HG02870 (cell line): ENCODE results near the gene PIAS1.
"Not testable (repeated sequence)": the region's sequence is repeated elsewhere in the genome, so short reads cannot be mapped to it uniquely, and the experiment has no call there.

Experiments
- ATAC-seq: cut with Tn5 transposase; IDR thresholded peaks from one replicate; pipeline ENCODE4 v1.9.1; 2021; ENCODE audit warnings: mild to moderate bottlenecking, moderate library complexity; ENCODE audit not compliant: unreplicated experiment

PIAS1 gene

GRCh38 chr15:68200016-68200861 is 146.1 kb downstream of the PIAS1 start:
- no peak for ATAC-seq

GRCh38 chr15:68201153-68201878 is 147.2 kb downstream of the PIAS1 start:
- ATAC-seq = no peak

GRCh38 chr15:68201879-68202261 is 147.8 kb downstream of the PIAS1 start:
- ATAC-seq = no peak

DNA sequence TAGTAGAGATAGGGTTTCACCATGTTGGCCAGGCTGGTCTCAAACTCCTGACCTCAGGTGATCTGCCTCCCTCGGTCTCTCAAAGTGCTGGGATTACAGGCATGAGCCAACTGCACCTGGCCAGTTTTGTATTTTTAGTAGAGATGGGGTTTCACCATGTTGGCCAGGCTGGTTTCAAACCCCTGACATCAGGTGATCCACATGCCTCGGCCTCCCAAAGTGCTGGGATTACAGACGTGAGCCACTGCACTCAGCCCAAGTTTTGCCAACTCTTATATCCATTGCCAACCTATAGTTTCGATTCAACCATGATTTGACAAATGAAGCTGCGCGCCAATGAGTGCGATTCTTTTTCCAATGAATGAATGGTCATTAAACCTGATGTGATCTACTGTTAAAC is 148.9 kb downstream of the PIAS1 start:
- ATAC-seq = not testable (repeated sequence)

- ATAC-seq = no peak
Observed at GRCh38 chr15:68203486-68203885, 149.4 kb downstream of the PIAS1 start.

DNA sequence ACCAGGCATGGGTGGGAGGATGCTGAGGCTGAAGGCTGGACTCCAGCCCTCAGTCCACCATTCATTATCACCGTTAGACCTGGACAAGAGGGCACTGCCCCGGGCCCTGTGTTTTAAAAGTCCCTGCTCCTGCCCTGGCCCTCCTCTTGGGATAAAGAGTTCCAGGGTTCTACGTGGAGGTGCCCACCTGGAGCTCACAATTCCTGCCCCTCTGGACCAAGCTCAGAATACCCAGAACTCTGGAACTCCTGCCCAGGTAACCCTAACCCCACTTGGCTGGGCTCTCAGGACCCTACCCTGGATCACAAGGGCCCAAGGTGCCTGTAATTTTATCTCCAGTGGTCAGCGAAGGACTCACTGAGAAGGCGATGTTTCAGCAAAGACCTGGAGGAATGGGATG is 149.8 kb downstream of the PIAS1 start:
- no peak for ATAC-seq

DNA sequence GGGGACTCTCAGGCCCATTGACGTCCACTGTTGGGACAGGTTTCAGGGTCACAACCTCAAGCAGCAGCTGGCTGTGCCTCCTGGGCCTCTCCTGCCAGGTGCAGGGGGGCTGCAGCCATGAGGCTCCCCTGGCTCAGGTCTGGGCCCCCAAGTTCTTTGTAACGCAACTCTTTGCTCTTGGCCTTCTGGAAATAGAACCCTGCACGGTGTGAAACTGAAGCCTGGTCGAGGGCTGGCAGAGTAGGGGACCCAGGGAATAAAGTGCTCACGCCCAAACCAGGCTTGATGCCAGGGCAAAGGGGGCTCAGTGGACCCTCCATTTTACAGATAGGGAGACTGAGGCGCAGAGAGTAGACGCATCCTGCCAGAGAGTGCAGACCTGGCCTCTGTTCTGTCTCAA is 150.2 kb downstream of the PIAS1 start:
- ATAC-seq = no peak

DNA sequence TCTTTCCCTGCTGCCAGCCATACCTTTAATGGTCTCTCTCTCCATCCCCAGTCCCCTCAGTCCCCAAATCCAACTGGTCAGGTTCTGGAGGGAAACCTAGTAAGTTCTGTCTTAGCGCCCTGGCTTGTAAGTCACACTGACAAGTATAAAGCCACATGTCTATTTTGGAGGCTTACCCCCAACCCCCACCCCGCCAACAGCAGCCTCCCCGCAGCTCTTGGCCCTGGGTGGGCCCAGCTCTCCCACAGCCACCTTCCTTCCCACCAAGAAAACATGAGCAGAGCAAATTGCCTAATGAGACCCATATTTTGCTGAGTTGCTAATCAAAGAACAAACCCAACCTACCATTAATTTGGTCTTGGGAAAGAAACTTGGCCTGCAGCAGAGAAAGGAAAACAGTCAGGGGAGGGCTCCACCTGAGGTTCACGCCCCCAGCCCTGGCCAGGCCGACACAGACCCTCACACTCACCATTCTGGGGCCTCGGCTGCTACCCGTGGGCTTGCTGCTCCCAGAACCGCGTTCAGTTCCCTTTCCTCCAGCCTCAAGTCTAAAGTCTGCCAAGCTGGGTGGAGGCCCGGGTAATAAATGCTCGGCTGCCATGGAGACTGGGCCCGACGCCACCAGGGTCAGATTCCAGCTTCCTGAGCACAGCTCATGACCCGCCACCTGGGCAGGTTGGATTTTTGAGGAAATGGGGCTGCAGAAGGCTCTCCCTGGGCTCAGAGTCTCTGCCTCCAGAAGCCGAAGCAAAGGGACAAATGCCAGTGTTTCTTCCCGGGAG is 150.9 kb downstream of the PIAS1 start, which contains the start of gene CALML4:
Gene CALML4 (minus strand): TSS at position 557 of the 782 bp plus-strand sequence. CDS start 85 bp downstream, at position 472.
- no peak for ATAC-seq

DNA sequence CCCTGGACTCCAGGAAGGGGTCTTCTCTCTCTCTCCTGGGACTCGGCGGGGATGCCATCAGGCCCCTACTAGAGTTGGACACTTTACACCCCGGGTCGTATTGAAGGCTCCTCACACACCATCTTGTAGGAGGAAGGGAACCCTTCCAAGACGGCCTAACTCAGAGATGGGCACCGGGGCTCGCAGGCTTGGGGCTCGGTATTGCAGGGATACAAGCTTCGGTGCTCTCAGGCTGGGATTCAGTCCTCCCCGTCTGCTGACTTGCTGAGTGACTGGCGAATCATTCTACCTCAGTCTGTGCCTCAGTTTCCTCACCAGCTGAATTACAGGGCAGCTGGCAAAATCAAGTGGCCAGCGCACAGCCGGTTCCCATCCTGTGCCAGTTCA is 151.4 kb downstream of the PIAS1 start:
- no peak for ATAC-seq

DNA sequence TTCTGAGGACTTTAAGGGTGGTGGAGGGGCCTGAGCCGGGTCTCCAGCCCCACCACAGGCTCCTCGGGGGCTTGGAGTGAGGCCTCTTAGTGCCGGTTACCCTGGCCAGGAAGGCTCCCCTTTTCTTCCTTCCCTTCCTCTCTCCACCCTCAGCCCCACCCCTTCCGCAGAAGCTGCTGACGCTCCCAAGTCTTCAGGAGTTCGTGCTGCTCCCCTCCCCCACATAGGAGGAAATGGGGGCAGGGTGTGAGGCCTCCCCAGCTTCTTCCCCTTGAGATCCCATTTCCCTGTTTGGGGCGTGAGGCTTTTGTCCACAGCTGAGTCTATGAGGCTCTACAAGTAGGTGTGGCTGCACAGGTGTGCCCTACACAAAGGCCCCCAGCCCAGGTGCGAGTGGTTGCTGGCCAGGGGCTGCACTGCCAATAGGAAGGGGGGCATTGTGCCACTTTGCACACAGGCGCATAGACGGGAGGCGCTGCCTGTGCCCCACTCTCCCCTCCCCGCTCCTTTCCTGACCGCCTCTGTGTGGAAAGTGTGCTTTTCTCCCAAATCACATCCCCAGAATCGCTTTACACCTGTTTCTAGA is 151.9 kb downstream of the PIAS1 start:
- ATAC-seq = no peak

DNA sequence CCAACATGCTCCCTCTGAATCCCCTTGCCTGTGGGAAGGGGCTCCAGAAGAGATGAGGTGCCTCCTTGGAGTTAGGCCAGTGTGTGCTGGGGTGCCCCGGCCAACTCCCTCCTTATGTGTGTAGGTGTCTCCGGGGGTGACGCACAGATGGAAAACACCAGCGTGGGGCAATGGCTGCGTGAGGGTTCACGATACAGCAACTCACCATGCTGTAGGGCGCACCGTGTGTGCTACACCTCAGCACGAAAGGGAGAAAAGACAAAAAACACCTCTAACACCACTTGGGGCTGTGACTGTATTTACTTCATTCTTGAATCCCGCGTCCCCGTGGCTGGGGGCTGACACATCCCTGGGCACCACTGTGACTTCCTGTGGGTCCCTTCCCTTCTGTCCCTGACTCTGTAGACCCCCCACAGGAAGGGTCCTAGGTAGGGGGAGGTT is 152.6 kb downstream of the PIAS1 start:
- no peak for ATAC-seq

DNA sequence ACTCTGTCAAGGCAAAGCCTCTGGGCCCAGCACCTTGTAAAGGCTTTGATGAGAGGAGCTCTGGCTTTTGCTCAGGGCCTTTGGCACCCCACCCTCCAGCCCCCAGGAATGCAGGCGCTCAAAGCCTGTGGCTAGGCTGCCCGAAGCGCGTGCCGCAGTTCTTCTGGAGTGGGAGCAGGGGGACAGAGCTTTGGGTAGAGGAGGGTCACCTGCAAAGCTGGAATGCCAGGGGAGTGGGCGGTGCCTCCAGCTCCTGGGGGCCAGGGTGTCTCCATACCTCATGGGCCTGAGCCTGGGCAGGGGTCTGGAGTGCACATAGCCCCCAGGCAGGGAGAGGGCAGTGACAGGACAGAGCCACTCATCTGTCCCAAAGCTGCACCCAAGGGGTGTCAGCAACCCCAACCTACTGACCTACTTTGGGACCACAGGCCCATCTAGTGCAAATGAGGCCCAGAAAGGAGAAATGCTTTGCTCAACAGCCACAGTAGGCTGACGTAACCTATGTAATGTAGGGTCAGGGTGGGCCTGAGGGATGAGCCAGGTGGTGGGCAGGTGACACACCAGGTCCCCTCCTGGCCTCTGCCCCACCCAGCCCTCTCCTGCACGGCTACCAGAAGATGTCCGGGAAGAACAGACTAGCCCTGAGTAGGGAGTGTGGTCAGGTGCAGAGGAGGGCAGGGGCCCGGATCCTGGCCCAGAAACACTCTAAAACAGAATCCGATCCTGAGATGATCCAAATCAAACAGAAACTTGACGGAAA is 153.2 kb downstream of the PIAS1 start:
- no peak for ATAC-seq

DNA sequence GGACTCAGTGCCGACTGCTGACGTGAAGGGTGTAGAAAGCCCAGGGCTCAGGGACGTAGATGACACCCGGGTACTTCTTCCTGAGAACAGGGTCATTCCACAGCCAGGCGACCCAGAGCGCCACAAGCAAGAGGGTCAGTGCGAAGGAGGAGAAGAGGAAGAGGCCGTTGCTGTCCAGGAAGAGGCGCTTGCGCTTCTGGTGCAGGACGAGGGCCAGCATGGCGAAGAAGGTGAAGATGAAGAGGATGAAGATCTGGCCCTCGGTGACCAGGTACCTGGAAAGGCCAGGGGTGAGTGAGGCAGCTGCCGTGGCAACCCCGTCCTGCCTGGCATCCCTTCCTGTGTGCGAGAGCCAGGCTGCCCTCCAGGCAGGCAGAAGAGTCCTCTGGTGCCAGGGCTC is 154.0 kb downstream of the PIAS1 start:
- no peak for ATAC-seq

DNA sequence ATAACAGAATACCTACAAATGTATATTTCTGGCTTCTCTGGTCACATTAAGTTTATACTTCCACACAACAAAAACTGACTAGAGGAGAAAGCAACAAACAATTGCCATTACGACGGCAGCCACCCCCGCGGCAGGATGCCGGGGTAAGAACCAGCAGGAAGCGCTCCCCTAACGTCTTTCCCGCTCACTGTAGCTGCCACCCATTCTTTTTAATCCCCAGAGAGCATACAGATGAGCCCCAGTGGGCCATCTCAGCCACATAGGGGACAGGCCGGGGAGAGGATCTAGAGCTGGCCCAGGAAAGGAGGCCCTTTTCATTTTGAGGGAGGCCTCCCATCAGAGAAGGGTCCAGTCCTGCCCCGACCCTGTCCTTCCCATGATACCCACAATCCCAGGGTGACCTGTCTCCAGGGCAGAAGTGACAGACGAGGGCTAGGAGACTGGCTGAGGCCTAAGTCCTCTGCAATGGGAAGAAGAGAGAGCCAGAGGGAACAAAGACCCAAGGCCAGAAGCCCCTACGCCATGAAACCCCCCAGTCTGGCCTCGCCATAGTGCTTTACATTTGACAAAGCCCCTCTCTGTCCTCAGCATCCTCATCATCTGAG is 154.6 kb downstream of the PIAS1 start:
- ATAC-seq = no peak

DNA sequence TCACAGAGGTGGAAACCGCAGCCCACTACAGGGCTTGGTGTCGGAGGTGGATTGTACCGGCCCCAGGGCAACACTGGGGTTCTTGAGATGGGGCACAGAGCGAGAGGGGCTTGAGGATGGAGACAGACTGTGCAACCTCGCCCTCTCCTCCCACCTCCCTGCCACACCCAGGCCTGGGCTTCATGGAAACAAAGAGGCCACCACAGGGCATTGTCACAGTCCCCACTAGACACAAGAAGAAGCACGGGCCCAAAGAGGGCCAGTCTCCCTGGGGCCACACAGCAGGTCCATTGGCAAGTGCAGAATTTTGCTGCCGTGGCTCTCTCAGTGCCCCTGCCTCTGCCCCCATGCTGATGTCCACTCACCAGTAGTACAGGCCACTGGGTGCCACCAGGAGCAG is 155.2 kb downstream of the PIAS1 start:
- no peak for ATAC-seq

DNA sequence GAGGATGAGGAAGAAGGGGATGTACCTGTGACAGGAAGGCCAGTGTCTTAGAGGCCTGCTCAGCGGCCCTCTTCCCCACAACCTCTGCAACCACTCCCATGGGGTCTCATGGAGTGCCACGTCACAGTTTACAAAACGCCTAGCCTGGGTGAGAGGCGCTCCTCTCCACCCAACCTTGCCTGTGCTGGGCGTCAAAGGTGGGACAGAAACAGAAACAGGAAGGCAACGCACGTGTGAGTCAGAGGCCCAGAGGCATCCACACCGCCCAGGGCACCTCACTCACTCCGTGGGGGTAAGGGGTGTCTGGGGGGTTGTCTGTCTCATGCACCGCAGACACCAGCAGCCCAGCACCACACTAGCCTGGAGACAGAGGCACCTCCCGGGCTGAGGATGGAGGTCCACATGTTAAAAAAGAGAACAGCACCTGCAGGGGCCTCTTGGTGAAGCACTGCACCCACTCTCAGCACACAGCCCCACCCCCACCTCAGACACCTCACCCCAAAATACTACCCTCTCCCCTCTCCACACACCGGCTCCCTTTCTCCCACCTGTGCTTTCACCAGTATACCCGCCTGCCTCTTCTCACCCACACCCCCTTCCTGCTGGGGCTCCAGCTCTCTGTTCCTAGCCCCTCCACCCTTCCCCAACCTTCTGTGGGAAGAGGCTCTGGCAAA is 155.8 kb downstream of the PIAS1 start:
- ATAC-seq = peak; percentile 47

GRCh38 chr15:68210409-68210756 is 156.3 kb downstream of the PIAS1 start:
- no peak for ATAC-seq

DNA sequence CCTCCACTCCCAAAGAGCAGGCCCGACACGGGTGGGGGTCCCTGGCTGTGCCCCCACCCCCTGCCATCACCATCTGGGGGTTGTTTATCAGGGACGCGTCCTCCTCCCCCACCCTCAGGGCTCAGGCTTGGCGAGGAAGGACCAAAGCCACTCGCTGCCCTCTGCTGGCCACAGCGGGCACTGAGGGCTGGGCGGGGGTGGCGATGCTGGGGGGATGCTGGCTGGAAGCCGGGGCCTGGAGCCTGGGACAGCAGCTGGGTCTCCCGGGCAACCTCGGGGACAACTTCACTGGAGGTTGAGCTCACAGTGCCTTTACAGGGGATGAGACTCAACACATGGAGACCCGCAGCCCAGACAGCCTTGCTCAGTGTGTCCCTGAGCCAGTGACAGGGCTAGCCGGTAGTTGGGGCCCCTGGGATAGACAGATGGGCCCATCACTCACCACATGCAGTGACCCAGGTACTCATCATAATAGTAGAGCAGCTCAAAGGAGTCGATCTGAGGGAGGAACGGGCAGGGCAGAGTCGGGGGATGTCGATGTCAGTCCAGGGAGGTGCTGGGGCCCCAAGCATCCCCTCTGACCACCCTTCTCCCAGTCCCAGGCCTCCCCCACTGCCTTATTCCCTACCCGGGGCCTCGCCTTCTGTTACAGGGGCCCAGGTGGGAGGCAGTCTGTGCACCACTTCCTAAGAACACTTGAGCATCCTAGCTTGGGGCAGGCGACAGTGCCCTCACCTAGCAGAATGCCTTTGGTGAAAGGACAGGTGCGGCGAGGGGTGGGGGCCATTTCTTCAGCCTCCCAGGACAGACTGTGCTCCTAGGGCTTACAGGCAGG is 156.9 kb downstream of the PIAS1 start:
- no peak for ATAC-seq
